Measurements from ENCODE around the gene CFL2. TPM values are rescaled to one million over a fixed set of nuclear protein-coding genes. Genes with fewer than 3 reads are reported as not detected.

Gene CFL2
- total and polyA plus RNA-seq, 7 donors, result 158 to 767 (median 616) TPM

DNA sequence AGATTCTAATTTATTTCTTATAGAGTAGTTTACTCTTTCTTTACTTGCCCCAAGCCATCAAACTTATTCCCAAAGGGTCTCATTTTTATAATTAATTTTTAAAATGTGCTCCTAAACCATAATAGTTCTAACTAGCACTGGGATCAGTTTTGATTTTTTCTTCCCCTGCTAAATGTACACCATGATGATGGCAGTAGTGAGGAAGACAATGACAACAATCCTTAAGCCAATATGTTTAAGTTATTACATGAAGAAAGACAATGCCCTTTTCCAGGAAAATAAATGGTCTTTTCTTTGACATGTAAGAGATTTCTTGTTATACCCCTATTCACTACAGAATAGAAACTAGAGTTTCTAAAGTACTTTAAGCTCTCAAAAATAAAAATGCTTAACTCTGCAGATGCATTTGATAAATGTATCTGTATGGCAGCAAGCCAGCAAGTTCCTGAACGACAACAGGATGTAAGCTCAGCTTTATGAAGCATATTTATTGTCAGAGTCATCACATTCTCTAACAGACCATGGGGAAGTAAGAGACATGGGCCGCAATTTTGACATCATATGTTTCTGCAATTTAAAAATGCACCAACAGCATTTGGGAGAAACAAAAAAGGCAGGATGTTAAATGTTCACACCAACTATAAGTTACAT lies 48.5 kb downstream of the CFL2 start:
- Histone ChIP-seq H3K27me3 (ENCODE audit: insufficient read depth in 3 of 3, low read length in 2 of 3) (no peaks in the 10 kb centered on the region), H3K9me3 (no peaks in the 10 kb centered on the region), H3K36me3 (ENCODE audit: insufficient read depth in 1 of 2, low read depth in 1 of 2) (no peaks in the 10 kb centered on the region), H3K27ac (peak overlapping the region; percentile 30), H3K4me1 (no peaks in the 10 kb centered on the region), H3K4me3 (no peak overlapping the region)
- WGBS, 3 donors, result 41 to 51% (median 48%) methylated on average over 2 of the region's 2 CpGs
- DNase-seq, result no peak
- intact Hi-C loops (cut with DNase I), result no loop called here
- no peak for ATAC-seq
- no peak for TF ChIP-seq CTCF (IDR thresholded peaks at IDR 0.05)

GRCh38 chr14:34662561-34663088 lies 51.8 kb downstream of the CFL2 start:
- DNase-seq (no peak), ATAC-seq (no peak)
- H3K27ac ChIP-seq, result no peak overlapping the region
- TF ChIP-seq CTCF (IDR thresholded peaks at IDR 0.05), result no peak
- H3K4me3 ChIP-seq, result no peak overlapping the region
- intact Hi-C loops (cut with DNase I), result no loop called here
- no peaks in the 10 kb centered on the region for H3K27me3 ChIP-seq (ENCODE audit: insufficient read depth in 3 of 3, low read length in 2 of 3)
- H3K36me3 ChIP-seq (ENCODE audit: insufficient read depth in 1 of 2, low read depth in 1 of 2), result no peaks in the 10 kb centered on the region
- no peaks in the 10 kb centered on the region for H3K4me1 ChIP-seq
- WGBS, 3 donors, result 95 to 96% (median 95%) methylated on average over 4 of the region's 4 CpGs
- peaks cover 4% of the 10 kb centered on the region for H3K9me3 ChIP-seq

DNA sequence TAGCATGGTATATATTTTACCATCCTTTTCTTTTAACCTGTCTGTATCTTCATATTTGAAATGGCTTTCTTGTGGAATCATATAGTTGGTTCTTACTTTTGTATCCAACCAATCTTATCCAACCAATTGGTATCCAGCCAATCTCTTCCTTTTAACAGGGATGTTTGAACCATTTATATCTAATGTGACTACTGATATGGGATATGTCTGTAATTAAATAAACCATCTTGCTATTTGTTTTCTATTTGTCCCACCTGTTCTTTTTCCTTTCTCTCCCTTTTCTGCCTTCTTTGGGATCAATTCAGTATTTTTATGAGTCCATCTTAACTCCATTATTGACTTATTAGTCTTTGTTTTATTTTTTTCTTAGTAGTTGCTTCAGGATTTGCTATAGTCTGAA lies 53.6 kb downstream of the CFL2 start:
- ATAC-seq, result no peak
- Histone ChIP-seq H3K27ac (no peak overlapping the region), H3K4me1 (no peaks in the 10 kb centered on the region)

More for the DNA sequence above, 53.6 kb downstream of the CFL2 start:
- no peak for TF ChIP-seq CTCF (IDR thresholded peaks at IDR 0.05)
- DNase-seq, result no peak
- intact Hi-C loops (cut with DNase I), result no loop called here
- H3K36me3 ChIP-seq (ENCODE audit: insufficient read depth in 1 of 2, low read depth in 1 of 2), result no peaks in the 10 kb centered on the region
- H3K27me3 ChIP-seq (ENCODE audit: insufficient read depth in 3 of 3, low read length in 2 of 3), result no peaks in the 10 kb centered on the region
- no peak overlapping the region for H3K4me3 ChIP-seq
- peaks cover 4% of the 10 kb centered on the region for H3K9me3 ChIP-seq

Other genes starting within 250 kb of the CFL2 start
- 10 to 100 TPM; 19.9 to 28.2 (median 24.0) TPM for gene EAPP, start 174.9 kb downstream of the CFL2 start, total RNA-seq
- gene EAPP, start 174.9 kb downstream of the CFL2 start, polyA plus RNA-seq, result 10 to 100 TPM; 16.5 to 30.1 (median 22.9) TPM
- 10 to 100 TPM; 36.3 to 45.5 (median 44.4) TPM for gene SNX6, start 84.4 kb downstream of the CFL2 start, total RNA-seq
- gene SNX6, start 84.4 kb downstream of the CFL2 start, polyA plus RNA-seq, result 10 to 100 TPM; 30.7 to 66.2 (median 42.6) TPM
- 10 to 100 TPM in 3 of 4 donors, 1 to 10 TPM in 1; 7.5 to 28.3 (median 15.5) TPM for gene BAZ1A, start 160.8 kb upstream of the CFL2 start, total RNA-seq
- gene BAZ1A, start 160.8 kb upstream of the CFL2 start, polyA plus RNA-seq, result 10 to 100 TPM in 2 of 3 donors, 1 to 10 TPM in 1; 9.3 to 16.7 (median 15.3) TPM